D721Med (cell line): ENCODE measurements around the gene SNAPC4.

Source experiments
- DNase-seq: peaks from one replicate; pipeline ENCODE4 v3.0.0; 2011; ENCODE audit warnings: low spot score; ENCODE audit not compliant: insufficient read length
- FAIRE-seq: peaks from 2 replicates; lab custom pipeline; 2011; peaks lifted over from hg19 to GRCh38; lab: Jason Lieb, UNC
- TF ChIP-seq, protein P1 (sequence below): IDR thresholded peaks from 2 replicates; pipeline ENCODE4 v1.5.1; 2012; ENCODE audit warnings: mild to moderate bottlenecking, control low read depth; ENCODE audit not compliant: insufficient read depth; ENCODE audit errors: missing control alignments

Gene SNAPC4

DNA sequence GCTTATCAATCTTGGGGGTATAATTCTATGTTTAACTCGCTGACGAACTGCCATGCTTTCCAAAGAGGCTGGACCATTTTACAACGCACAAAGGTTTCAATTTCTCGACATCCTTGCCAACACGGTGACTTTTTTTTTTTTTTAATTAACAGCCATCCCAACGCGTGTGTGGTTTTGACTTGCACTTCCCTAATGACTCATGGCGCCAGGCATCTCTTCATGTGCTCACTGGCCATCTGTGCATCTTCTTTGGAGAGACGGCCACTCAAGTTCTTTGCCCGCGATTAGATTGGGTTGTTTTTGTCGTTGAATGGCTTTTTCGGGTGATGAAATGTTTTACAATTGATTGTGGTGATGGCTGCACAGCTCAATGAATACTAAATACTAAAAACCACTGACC is 14.0 kb downstream of the SNAPC4 start:
- FAIRE-seq: no peak

DNA sequence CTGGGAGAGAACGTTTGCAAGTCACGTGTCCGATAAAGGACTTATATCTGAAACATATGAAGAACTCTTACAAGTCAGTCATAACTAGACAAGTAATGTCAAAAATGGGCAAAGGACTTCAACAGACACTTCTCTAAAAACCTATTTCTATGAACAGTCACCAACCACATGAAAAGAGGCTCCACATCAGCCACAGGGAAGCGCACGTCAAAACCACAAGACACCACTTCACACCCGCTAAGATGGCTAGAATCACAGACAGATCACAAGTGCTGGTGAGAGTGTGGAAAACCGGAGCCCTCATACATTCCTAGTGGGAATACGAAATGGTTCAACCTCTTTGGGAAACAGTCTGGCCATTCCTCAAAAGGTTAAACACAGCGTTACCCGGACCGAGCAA is 15.0 kb downstream of the SNAPC4 start:
- TF ChIP-seq, protein P1, sequence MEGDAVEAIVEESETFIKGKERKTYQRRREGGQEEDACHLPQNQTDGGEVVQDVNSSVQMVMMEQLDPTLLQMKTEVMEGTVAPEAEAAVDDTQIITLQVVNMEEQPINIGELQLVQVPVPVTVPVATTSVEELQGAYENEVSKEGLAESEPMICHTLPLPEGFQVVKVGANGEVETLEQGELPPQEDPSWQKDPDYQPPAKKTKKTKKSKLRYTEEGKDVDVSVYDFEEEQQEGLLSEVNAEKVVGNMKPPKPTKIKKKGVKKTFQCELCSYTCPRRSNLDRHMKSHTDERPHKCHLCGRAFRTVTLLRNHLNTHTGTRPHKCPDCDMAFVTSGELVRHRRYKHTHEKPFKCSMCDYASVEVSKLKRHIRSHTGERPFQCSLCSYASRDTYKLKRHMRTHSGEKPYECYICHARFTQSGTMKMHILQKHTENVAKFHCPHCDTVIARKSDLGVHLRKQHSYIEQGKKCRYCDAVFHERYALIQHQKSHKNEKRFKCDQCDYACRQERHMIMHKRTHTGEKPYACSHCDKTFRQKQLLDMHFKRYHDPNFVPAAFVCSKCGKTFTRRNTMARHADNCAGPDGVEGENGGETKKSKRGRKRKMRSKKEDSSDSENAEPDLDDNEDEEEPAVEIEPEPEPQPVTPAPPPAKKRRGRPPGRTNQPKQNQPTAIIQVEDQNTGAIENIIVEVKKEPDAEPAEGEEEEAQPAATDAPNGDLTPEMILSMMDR: no peak
- FAIRE-seq (no peak), DNase-seq (no peak)

More for the DNA sequence above, 14.0 kb downstream of the SNAPC4 start:
- TF ChIP-seq, protein P1: no peak
- DNase-seq: no peak

DNA sequence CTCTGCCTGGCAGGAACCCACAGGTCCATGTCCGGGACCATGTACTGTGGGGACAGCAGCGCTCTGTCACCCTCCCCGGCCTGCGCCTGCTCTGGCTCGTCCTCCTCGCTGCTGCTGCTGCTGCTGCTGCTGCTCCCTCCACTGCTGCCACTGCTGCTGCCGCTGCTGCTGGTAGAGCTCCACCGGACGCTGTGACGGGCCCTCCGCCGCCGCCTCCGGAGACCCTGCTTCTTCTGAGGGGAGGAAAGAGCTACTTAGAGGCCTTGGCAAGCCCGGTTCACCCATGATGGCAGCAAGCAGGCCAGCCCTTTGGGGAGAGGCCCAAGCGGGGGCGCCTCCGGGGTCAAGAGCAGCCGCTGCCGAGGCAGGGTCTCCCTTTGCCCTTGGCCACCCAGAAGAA is 16.5 kb downstream of the SNAPC4 start:
- DNase-seq (no peak), FAIRE-seq (no peak)
- TF ChIP-seq, protein P1: no peak

DNA sequence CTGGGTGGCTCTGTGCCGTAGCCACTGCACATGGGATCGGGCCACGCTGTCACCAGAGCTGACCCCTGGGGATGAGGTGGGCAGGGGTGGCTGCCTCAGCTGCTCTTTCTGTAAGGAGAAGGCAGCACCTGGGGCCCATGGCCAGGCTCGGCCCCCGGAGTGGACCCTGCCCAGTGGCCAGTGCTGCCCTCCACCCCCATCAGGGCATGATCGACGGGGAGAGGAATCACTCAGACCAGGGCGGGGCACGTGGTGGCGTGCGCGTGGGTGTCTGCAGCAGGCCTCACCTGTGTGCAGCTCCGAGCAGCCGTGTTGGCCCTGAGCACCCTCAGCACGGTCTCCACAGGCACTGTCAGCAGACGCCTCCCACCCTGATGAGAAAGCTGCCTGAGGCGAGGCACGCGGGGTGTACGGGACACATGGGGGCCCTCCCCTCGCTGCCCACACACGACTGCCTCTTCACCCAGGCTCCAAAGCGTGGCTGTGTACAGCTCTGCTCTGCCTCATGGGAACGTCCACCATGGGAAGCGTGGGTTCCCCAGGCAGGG is 17.9 kb downstream of the SNAPC4 start:
- no peak for FAIRE-seq
- TF ChIP-seq, protein P1: no peak
- no peak for DNase-seq

DNA sequence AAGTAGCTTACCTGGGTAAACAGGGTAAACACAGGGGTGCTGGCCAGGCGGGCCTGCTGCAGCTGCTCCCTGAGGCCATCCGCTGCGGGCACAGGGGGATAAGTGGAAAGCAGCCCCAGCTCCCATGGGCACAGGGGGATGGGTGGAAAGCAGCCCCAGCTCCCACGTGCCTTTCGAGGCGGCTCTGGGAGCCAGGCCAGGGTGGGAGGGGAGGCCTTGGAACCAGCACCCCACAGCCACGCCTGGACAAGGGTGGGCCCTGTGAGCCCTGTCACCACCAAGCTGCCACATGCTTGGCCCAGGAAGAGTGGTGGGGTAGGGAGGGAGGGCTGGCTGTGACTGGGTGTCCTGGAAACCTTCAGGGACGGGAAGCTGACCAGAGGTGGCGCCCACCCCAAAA is 18.7 kb downstream of the SNAPC4 start:
- TF ChIP-seq, protein P1: no peak
- FAIRE-seq (no peak), DNase-seq (no peak)

DNA sequence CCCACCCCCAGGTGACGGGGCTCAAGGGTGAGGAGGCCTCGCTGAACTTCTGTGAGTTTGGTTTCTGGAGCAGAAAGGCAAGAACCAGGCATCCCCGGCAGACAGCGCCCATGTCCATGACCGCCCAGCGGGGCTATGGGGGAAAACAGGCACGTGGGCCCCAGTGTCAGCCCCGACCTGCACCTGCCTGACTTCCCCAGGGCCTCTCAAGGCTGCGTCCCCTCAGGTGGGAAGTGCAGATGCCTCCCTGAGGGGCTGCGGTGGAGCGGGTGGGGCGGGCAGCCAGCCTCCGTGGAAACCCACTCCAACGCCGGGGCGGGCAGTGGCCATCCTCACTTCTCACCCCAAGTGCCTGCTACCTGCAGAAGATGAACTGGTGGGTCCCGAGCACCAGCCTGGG is 19.6 kb downstream of the SNAPC4 start:
- no peak for FAIRE-seq
- DNase-seq: no peak
- TF ChIP-seq, protein P1: no peak

DNA sequence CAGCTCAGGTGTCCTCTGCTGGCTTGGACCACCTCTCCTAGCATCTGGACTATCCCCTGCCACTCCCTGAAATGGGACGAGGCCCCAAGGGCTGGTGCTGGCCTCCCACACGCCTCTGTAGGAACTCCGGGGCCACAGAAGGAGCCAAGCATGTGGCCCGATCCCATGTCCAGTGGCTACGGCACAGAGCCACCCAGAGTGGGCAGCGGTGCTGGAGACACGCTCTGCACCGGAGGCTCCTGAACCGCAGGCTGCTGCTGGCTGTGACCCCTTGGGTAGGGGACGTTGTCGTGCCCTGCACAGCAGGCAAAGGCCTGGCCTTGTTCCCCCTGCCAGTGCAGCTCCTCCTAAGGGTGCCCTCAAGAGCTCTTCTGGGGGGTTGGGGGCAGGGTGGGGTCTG is 20.1 kb downstream of the SNAPC4 start:
- FAIRE-seq (no peak), DNase-seq (no peak)
- TF ChIP-seq, protein P1: no peak
